Fibroblast of pulmonary artery (primary cell): ENCODE results near the gene FILIP1L.

Experiments used
- DNase-seq: peaks from one replicate; pipeline ENCODE4 v3.0.0-alpha.2; 2010; ENCODE audit warnings: low read depth
- H3K4me3 ChIP-seq: replicated peaks from 2 replicates; pipeline ENCODE4 v1.5.1; 2011; ENCODE audit warnings: low read depth, mild to moderate bottlenecking, control low read depth, low read length, moderate library complexity
- TF ChIP-seq, protein P1 (sequence below): IDR thresholded peaks from 2 replicates; pipeline ENCODE4 v1.5.1; 2011; ENCODE audit warnings: mild to moderate bottlenecking, control low read depth, low read length, inconsistent platforms; ENCODE audit errors: missing control alignments

FILIP1L gene

DNA sequence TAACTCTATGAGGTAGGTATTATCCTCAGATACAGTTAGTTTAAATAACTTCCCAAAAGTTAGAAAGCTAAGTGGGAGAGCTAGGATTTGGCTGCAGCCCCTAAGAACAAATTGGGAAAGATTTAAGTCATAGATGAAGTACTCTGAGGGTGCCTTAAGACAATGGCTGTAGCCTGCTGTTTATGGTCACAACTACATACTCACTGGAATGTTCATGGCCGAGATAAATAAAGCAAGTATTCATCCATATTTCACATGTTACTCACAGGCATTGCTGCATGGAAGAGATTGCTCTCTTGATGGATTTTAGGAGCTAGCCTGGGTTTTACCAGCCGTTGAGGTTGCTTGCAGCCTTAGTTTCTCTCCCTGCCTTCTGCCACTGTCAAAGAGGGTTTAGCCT is 151.6 kb downstream of the FILIP1L start:
- DNase-seq: peak; percentile 91
- H3K4me3 ChIP-seq: no peak overlapping the region
- TF ChIP-seq, protein P1, sequence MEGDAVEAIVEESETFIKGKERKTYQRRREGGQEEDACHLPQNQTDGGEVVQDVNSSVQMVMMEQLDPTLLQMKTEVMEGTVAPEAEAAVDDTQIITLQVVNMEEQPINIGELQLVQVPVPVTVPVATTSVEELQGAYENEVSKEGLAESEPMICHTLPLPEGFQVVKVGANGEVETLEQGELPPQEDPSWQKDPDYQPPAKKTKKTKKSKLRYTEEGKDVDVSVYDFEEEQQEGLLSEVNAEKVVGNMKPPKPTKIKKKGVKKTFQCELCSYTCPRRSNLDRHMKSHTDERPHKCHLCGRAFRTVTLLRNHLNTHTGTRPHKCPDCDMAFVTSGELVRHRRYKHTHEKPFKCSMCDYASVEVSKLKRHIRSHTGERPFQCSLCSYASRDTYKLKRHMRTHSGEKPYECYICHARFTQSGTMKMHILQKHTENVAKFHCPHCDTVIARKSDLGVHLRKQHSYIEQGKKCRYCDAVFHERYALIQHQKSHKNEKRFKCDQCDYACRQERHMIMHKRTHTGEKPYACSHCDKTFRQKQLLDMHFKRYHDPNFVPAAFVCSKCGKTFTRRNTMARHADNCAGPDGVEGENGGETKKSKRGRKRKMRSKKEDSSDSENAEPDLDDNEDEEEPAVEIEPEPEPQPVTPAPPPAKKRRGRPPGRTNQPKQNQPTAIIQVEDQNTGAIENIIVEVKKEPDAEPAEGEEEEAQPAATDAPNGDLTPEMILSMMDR: no peak

DNA sequence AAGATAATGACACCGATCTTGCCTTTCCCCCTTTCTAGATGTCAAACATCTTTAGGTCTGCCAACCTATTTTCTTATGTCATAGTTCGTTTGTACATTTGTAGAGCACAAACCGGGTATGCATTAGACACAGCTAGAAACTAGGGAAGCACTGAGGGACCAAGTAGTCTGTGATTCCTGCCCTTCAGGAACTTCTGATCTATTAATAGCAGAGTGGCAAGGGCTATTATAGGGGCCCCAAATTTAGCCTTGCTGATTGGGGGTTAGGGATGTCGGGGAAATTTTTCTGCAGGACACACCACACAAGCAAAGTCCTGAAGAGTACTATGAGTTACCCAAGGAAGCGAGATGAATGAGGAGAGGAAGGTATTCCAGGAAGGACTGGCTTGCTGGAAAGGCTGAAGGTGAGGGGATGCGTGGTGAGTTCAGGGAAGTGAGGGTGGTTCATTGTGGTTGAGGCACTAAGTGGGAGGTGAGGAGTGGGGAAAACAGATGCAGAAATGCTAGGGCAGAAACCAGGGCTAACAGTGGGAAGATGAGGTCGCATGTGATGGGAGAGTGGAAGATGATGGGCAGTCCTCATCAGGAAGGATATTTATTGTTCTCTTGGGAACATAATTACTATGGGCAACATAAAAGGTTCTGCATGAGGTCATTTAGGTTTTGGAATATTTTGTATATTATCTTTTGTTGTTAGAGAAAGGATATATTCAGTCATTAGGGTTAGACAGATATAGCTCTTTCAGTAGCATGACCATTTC is 152.4 kb downstream of the FILIP1L start:
- no peak overlapping the region for H3K4me3 ChIP-seq
- TF ChIP-seq, protein P1: no peak
- no peak for DNase-seq

DNA sequence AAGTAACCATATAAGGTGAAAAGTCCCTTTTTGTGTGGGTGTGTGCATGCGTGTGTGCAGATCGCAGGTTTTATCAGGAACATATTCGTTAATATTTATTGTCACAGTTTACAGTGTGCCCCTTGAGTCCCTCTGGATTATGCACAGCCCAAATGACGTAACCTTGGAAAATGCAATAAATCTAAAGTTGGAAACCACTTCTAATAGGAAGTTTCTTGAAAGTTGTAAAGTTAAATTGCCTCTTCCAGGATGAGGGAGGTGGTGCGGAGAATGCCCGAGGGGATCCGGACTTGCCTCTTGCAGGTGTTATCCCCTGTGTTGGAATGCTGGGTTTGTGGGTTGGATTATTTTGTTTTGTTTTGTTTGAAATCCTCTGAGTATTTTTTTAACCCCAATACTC is 153.4 kb downstream of the FILIP1L start:
- DNase-seq: no peak
- no peak overlapping the region for H3K4me3 ChIP-seq
- TF ChIP-seq, protein P1: no peak

DNA sequence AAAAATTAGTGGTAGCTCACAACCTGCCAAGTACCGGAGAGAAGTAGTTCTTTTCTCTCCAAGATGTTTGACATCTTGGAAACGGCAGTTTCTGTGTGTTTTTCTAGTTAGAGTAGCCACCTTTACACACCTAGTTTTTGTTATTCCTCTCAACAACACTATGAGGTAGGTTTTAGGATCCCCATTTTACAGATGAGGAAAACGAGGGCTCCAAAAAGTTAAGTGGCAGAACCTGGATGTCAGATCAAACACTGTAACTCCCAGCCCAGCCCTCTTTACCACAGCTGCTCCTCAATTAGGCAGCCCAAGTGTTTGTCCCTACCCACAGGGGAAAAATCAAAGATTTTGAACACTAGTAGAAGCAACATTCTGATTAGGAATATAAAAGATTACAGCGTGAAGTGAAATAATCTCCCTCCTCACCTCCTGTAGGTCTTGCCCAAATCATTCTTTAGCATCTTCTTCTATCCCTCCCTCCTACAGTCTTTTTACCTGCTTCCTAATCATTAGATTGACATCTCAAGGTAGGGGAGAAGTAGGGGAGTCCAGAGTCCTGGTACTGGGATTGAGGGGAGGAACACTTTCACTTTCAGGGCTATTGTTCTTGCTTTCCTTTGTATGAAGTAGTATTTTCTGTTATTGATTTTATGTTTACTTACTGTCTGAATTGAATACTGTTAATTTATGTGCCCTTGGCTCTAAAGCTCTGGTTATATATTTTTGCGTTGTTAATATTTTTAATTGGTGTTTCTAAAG is 154.0 kb downstream of the FILIP1L start:
- H3K4me3 ChIP-seq: no peak overlapping the region
- TF ChIP-seq, protein P1: no peak
- no peak for DNase-seq

GRCh38 chr3:99958222-99958912 is 155.9 kb downstream of the FILIP1L start:
- no peak overlapping the region for H3K4me3 ChIP-seq
- TF ChIP-seq, protein P1: no peak
- no peak for DNase-seq

DNA sequence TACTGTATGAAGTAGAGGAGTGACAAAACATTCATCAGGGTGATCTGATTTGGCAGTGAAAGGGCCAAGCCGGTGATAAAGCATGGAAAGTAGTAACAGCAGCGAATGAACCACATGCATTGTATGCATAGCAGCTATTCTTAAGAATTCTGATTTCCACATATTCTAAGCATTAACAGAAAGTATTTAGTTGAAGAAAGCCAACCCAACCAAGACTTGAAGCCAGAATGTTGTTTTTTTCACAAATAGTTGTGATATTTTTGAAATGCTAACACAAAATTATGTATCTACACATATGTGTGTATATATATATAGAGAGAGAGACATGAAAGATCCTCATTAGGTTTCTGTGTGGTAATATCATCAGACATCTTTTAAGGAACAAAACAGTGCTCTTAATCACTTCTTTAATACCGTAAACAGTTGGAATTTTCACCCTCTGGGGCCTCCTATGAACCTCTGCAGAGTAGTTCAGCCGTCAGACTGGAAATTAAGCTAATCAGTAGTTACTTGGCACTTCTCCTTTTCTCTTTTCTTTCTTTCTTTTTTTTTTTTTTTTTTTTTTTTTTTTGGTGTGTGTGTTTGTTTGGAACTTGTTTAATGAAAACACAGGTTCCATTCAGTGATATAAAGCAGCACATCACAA is 157.0 kb downstream of the FILIP1L start:
- TF ChIP-seq, protein P1: no peak
- no peak for DNase-seq
- H3K4me3 ChIP-seq: no peak overlapping the region
